ENCODE data around the gene LSAMP. TPM values are rescaled to one million over a fixed set of nuclear protein-coding genes. Genes with fewer than 3 reads are reported as not detected.

LSAMP gene
- 0.21 TPM in 1 of 2 replicates, not detected in the other for total RNA-seq (2014; rRNA removed; shearing (Covaris generic))
- 0.14 TPM in 1 of 2 replicates, not detected in the other for polyA plus RNA-seq (2015; cell fraction: cytosol; rRNA removed)
- 0.07 and 0.56 TPM in 2 replicates for polyA plus RNA-seq (2015; cell fraction: nucleus; rRNA removed)

DNA sequence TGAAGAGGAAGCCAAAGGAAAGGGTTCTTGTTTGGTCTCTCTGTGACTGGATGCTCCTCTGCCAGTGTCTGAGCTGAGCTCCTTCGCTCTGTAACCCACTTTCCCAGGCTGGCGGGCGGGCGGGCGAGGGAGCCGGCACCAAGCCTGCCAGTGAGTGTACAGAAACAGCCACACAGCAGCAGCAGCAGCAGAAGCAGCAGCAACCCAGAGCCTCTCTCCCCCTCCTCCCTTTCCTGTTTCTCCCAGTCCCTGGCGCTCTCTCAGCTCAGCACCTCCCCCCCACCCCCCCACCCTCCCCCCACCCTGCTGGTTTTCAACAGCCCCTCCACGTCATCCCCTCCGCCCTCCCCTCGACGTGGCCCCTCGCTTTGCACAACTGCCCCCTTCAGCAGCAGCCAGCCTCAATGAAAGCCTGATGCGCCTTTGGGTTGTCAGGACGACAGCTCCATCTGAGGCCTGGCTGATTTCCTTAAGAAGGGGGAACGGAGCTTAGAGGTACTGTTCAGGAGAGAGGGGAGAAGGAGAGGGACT is at the start of gene LSAMP:
LSAMP (minus strand) TSS at position 177 of the 531 bp plus-strand sequence.
- peak; percentile 32 for DNase-seq (ENCODE audit: low read depth)

DNA sequence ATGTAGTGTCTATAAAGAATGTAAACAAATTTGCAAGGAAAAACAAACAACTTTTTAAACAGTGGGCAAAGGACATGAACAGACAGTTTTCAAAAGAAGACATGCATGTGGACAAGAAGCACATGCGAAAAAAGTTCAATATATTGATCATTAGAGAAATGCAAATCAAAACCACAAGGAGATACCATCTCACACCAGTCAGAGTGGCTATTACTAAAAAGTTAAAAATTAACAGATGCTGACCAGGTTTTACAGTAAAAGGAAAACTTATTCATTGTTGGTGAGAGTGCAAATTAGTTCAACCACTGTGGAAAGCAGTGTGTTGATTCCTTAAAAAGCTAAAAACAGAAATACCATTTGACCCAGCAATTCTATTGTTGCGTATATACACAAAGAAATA is 47.1 kb upstream of the LSAMP start:
- DNase-seq (ENCODE audit: low read depth) = no peak

DNA sequence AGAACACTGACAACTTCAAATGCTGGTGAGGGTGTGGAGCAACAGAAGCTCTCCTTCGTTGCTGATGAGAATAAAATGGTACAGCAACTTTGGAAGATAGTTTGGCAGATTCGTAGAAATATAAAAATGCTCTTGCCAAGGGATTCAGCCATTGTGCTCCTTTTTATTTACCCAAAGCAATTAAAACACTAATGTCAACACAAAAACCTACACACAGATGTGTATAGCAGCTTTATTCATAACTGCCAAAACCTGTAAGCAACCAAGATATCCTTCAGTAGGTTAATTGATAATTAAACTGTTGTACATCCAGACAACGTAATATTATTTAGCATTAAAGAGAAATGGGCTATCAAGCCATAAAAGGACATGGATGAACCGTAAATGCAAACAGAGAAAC is 37.8 kb upstream of the LSAMP start:
- no peak for DNase-seq (ENCODE audit: low read depth)

DNA sequence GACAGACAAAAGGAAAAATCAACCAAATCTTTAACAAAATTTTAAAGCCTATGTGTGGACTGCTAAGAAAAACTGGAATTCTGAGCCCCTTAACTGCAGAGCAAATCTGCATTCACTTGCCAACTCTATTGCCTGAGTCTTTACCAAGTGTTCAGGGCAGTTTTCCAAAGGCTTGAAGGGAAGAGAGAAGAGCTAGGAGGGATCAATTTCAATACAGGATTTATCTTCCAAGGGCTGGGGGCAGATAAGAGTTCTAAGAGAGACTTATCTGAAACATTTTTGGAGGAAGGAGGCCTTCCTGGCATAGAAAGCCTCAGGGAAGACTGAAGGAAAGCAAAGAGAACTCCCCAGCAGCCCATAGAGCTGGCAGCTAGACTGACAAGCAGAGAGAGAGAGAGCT is 31.4 kb upstream of the LSAMP start:
- no peak for DNase-seq (ENCODE audit: low read depth)

DNA sequence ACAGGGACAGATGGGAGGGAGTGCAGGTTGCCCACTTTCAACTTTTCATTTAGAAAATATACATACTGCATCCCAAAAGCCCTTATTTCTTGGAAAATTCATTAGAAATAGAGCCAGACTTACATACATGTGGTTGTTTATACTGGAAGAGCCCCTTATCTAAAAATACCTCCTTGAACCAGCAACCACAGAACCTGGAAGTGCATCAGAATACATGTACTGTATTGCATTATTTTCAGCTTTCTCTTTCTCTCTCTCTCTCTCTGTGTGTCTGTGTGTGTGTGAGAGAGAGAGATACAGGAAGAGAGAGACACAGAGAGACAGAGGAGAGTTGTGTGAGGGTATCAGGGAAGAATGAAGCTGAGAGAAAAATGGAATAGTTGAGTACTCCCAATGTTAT is 29.5 kb upstream of the LSAMP start:
- DNase-seq (ENCODE audit: low read depth) = no peak

DNA sequence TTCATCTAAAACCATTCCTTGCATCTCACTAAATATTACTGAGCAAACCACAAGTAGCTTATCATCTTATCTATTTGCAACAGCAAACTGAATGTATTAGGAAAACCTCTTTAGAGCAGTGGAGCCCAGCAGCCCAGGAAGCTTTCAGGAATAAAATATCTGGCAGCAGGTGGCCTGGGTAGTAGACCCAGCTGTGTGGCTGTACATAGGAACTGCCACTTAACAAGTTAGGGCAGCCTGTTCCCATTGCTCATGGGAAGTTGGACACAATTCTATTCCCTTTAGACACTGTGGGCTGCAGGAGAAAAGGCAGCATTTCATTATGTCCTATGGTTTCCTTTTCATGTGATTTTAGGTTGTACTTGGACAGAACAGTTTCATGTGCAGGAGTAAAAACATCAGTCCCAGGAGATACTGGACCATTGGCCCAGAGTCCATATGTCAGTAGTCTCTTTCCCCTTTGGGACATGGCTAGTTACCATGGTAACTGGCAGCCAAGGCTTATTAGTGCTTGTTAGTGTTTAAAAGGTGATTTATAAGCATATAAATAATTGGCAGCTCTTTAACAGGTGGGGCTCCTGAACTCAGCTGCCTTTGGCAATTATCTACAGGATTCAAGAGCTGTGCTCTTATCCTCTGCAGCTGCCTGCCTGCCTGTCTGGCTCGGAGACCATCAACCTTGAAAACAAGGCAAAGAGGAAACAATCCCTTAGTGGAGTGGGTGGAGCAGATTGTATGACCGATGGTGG is 28.9 kb upstream of the LSAMP start:
- no peak for DNase-seq (ENCODE audit: low read depth)

DNA sequence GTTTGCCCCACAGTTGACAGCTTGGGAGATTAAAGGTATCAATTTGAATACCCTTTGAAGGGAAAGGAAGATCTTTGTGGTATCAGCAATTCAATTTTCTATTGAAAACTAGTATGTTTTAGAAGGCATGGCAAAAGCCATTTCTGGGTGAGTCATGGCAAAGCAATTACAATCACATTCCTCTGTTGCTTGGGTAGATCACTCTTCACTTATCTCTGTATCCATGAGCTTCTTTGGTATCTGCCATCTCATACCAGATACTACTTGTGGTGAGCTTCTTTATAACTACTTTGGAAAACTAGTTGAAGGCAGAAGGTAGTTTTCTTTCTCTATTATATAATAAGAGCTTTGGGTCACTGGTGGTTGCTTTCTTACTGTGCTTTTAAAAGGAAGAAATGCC is 28.3 kb upstream of the LSAMP start:
- peak; percentile 39 for DNase-seq (ENCODE audit: low read depth)

DNA sequence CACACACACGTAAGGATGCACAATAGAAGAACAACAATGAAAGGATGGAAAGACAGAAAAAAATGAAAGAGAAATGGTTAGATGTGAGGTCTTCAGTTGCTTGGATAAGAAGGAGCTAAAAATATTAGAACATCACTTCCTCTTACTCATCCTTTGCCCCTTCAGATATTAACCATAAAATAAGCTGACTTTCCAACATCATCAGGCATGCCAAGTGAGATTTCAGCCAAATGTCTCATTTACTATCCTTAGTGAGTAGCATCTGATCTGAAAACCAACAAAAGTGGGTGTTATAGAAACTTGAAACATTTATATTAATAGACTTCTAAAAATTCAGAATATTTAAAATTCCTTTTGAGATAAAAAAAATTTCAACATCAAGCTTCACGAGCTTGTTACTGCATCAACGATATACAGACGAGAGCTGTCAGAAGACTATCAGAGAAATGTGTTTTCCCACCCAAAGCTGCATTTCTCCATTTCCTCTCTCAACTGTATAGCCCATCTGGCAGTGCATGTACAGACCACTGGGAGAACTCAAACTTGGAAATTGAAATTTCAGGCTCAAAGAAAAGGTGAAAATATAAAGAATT is 25.4 kb upstream of the LSAMP start:
- no peak for DNase-seq (ENCODE audit: low read depth)

DNA sequence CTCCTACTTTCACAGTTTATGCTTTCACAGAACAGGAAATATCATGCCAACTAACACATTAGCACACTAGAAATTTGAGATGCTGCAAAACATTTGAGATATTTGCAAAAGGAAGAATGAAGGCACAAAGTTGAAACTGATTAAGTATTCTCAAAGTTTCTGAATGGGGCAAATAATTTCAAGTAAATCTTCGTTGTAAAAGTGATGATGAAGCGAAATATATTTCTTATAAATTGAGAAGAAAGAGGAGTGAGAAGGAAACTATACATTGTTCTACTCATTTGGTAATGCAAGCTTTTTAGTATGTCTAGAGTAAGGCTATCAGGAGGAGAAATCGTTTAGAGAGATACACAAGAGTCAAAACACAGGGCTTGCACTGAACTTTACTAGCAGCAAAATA is 24.3 kb upstream of the LSAMP start:
- DNase-seq (ENCODE audit: low read depth) = no peak

DNA sequence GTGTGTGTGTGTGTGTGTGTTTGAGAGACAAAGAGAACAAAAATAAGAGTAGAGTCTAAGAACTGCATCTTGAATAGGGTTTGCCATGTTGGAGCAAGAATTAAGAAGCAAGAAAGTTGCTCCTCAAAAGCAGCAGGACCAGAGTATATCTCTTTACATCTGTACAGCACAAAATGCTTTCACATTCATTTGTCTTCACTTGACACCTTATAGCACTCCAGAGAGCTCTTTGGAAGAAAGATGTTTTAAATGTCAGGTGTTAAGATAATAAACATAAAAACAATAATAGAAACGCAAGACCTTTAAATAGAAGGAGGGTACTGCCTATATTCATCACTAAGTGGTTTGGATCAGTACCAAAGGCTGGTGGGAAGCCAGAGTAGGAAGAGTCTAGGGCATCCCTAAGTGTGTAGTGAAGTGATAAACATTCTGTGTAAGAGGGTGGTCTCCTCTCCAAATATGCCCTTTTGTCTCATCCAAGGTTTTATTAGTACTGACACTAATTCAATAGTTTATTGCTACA is 19.1 kb upstream of the LSAMP start:
- no peak for DNase-seq (ENCODE audit: low read depth)

DNA sequence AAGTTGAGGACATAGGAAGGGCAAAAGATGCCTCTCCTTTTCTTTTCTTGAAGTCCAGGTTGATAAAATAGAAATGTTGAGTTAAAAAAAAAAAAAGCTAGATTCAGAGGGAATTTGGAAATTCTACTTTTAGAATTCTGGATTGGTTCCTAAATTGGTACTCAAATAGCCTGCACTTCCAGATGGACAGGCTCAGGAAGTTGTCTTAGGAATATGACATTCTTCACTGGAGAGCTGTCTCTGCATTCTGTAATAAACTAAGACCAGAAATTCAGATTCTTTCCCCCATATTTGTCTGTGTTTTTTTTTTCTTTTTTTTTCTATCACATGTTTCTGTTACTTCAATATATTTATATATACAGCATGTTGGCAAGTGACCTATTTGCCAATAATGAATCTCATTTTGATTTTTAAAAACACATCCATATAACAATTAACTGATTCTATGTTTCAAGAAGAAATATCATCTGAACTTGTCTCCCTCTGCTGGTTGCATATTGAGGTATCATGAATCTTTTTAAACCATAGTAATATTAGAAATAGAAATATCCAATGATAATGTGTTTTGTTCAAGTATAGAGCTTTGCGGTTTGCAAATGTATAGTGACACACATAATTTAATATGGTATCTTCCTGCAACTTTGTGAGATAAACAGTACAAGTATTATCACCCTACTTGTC is 8.5 kb upstream of the LSAMP start:
- no peak for DNase-seq (ENCODE audit: low read depth)

DNA sequence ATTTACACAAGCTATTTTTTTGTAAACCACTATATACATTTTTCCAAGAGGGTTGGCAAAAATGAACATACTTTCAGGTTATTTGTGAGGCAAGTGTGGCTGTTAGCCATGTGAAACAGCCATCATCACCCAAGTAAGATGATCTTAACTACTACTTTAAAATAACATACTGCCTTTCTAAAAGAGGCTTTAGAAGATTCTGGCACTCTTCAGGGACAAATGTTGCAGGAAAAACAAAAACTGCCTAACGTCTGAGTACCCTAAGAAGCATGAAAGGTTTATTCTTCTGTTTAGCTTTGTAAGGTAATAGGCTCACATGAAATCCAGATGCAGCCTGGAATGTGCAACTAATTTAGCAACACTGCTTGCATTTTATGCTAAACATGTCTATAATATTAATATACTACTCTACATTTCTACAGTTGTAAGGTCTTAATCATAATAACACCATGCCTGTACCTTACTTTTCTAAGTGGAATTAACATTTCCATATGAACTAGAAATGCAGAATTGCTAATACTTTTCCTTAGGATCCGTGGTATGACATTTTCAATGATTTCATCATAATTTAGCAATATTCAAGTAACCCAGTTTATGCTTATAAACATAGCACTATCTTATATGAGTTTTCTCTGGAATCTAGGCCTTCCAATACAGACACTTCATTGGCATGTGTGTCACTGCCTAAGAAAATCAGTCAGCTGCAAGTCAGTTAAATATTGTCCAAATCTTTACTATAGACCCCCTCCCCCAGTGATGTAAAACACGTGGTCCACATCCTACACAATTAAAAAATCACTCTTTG is 4.5 kb upstream of the LSAMP start:
- no peak for DNase-seq (ENCODE audit: low read depth)

DNA sequence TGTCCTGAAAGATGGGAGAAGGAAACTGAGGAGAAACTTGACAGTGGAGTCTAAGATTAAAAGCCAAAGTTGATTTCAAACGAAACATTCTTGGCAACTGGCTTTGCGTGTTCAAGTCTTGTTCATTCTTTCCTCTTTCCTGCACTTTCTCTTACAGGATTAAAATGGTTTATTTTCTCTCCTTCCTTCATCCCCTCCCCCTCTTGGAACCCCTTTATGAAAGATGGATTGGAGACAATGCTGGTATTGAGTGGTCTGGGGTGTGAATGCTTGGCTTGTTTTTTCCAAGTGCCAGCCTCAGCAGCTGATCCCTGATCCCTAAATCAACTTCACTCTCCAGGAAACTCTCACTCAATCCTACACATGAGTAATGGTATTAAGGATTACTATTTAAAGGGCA is 703 bp upstream of the LSAMP start:
- no peak for DNase-seq (ENCODE audit: low read depth)

DNA sequence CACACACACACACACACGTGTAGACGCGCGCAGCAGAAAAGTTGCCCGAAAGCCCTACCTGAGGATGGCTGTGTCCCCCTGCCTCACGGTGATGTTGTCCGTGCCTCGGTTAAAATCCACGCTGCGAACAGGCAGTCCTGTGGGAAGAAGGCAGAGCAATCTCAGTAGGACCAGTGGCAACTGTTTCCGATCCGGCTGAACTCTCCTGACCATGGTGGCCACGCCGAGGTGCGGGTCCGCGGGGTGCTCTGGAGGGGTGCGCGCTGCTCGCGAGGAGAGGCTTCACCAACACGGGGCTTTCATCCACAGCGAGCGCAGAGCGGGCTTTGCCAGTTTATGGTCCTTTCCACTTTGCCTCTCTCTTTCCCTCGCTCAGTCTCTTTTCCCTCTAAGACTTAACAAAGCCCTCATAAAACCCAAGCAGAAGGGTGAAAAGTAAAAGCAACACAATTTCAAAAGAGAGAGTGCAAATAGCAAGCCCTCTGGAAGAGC is 422 bp downstream of the LSAMP start:
- DNase-seq (ENCODE audit: low read depth) = no peak

DNA sequence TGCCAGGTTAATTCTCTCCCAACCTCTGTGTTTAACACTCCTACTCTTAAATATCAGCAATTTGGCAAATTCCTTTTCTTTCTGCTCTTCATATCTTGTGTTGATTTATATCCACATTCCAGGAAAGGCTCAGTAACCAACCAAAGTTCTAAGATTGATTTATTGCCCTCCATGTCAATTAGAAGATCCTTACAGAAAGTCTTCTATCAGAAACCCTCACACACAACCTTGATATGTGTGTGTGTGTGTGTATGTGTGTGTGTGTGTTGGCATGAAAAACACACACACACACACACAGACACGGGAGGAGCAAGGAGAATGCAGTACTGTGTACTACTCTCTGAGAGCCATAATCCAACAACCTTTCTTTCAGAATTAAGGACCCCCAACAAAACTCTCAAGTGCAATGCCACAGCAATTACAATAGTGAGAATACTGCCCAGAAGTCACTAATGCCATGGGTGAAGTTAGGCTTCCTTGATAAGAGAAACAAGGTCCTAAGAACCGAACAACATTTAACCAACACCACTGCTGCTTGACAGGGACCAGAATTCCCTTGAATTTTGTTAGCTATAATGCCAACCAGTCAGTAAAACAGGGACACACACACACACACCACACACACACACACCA is 1.1 kb downstream of the LSAMP start:
- DNase-seq (ENCODE audit: low read depth) = no peak

DNA sequence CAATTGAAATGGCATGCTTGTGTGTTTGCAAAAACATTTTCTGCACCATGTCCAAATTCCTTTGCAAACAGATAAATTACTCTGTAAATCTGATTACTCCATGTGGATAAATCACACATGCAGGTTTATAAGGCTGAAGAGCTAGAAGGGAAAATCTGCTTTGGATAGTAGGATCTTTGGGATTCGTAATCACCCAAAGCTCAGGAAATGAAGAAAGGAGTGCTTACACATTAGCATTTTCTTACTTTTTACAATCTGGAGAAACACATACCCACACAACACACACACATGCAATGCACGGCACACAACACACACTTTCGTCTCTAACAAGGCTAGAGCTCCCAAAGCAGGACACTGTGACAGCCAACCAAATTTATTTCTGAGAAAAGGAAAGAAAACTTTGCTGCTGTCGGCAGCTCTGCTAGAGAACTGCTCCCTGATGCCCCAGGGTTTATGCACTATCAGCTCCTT is 2.1 kb downstream of the LSAMP start:
- DNase-seq (ENCODE audit: low read depth) = no peak

DNA sequence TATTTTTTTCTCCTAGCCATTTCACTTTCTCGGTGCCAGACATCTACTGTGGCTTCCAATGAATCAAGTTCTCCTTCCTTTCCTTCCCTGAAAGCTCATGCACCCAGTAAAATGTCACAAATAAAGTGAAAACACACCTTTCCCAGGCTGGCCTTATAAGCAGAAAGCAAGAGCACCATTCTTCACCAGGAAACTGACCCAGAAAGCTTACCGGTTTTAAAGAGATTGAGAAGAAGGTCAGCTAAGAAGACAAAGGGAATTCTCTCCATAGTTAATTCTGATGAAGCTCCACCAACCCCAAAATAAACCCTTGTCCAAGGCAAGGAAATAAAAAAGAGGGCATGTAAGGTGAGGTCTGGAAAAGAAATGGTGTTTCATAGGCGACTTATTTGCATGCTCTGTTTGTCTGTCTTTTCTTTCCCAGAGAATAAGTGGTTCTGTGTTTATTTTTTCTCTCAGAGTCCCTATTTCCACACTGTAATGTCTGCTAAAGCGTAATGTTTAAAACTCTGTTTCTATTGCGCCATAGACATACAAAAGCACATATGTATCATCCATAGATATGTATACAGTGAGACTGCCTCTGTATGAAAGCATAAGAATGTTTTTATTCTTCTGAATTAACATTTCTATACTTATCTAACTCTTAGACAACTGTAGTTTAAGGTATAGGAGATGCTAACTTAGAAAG is 2.8 kb downstream of the LSAMP start:
- DNase-seq (ENCODE audit: low read depth) = no peak

DNA sequence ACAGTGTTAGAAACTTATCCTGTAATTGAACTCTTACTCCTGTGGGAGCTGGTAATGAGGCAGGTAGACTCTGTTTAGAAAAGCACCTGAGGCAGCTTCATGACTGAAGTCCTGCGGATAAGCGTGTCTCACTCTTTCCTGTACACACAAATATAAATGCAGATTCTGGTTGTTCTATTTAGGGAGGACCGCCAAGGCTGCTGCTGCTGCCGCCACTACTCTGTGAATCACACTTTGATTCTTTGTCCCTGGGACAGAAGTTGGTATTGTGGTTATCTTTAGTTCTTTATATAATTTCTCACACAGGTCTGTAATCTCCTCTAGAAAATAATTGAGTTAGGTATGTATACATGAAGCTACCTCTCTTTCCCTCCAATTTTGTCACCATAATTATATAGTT is 3.6 kb downstream of the LSAMP start:
- no peak for DNase-seq (ENCODE audit: low read depth)

DNA sequence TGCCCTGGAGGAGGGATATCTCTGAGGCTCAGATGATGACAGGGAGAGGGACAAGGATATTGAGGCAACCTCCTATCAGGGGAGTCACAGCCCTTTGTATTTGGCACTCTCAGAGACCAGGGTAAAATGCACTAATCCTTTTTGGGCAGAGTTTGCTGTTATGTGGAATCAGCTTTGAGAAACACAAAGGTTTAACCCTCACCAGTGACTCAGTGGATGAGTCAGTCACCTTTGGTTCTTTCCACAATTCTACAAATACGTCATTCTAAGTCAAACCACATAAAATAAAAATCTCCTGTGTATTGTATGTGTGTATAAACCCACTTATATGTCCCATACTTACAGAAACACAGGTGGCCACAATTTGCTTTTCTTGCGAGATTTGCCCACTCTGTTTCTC is 5.1 kb downstream of the LSAMP start:
- peak; percentile 88 for DNase-seq (ENCODE audit: low read depth)

DNA sequence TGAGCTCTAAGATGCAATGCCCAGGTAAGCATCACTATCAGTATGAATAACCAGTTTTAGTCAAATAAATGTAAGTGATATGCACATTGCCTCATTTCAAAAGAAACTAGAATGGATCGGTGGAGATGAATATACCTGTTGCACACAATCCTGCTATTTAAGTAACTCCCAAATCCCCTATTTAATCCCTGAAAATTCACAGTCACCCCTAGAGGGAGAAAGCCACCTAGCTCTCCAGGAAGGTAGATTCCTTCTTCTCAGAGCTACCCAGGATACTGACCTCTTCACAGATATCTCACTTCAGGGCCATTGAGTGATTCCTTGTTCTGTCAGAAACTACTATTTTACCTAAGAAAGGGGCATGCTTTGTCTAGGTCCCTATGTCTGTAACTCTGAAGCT is 11.7 kb downstream of the LSAMP start:
- DNase-seq (ENCODE audit: low read depth) = no peak
